Fibroblast of lung (primary cell): ENCODE measurements around the gene MBNL3.

Experiments used
- EZH2 ChIP-seq: IDR thresholded peaks from 2 replicates; pipeline ENCODE4 v1.5.1; 2012; ENCODE audit warnings: low read length, control low read depth, mild to moderate bottlenecking; ENCODE audit errors: missing control alignments
- TF ChIP-seq, protein P1 (sequence below), 2 donors: IDR thresholded peaks in 1 of 2; conservative IDR thresholded peaks in 1 of 2; 1 replicate in 1 of 2; 2 replicates in 1 of 2; pipeline ENCODE4 v1.5.1; 2011 to 2012; ENCODE audit warnings: low read length in 2 of 2, control low read depth in 1 of 2, inconsistent platforms in 1 of 2, low read depth in 1 of 2, mild to moderate bottlenecking in 1 of 2

DNA sequence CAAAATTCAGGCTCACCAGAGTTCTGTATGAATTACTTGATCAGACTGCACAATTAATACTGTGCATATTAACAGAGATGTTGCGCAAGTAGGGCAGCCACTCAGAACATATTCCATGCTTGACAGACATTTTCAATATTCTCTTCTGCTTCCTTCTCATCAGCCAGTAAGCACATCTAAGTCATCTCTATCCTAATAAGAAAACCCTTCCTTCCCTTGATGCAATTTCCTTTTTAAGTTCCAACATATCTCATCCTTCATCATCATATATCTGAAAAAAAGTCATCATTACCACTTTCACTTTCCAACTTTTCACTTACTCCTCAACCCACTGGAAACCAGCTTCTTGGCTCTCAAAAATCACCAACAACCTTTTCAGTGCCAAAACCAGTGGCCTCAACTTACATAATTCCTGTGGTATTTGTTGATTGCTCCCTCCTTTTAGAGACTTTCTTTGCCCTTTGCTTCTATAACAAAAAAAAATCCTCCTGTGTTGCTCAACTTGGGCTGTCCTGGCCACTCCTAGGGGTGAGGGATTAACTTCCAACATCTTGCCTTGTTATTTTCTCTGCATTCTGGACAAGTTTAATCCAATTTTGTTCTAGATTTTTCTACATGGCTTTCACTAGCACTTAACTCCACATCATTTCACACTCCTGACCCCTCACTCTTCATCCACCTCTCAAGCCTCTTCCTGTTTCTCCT lies 14.1 kb downstream of the MBNL3 start:
- TF ChIP-seq, protein P1, sequence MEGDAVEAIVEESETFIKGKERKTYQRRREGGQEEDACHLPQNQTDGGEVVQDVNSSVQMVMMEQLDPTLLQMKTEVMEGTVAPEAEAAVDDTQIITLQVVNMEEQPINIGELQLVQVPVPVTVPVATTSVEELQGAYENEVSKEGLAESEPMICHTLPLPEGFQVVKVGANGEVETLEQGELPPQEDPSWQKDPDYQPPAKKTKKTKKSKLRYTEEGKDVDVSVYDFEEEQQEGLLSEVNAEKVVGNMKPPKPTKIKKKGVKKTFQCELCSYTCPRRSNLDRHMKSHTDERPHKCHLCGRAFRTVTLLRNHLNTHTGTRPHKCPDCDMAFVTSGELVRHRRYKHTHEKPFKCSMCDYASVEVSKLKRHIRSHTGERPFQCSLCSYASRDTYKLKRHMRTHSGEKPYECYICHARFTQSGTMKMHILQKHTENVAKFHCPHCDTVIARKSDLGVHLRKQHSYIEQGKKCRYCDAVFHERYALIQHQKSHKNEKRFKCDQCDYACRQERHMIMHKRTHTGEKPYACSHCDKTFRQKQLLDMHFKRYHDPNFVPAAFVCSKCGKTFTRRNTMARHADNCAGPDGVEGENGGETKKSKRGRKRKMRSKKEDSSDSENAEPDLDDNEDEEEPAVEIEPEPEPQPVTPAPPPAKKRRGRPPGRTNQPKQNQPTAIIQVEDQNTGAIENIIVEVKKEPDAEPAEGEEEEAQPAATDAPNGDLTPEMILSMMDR (conservative IDR thresholded peaks at IDR 0.05 in 1 of 2, IDR thresholded peaks at IDR 0.05 in 1 of 2; ENCODE audit: low read depth in 1 of 2, low read length in 2 of 2): no peak
- TF ChIP-seq EZH2: no peak
